ENCODE measurements around the gene RTKN.
"Not testable (repeated sequence)": the region's sequence is repeated elsewhere in the genome, so short reads cannot be mapped to it uniquely, and the experiment has no call there.

RTKN gene

DNA sequence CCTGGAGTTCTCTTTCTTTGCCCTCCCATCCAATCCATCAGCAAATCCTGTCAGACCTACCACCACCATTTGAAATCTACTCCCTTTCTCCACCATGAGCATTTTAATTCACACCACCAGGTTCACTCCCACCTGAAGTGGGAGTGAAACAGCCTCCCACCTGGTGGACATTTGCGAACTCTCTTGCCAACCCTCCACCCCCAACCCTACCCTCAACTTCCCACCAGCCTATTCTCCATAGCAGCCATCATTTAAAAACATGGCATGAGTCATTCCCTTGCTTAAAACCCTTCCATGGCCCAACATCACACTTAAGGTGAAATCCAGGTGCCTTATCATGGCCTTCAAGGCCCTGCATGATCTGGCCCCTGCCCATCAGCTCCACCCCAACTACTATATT lies 3.5 kb downstream of the RTKN start:
- DNase-seq, result no peak

DNA sequence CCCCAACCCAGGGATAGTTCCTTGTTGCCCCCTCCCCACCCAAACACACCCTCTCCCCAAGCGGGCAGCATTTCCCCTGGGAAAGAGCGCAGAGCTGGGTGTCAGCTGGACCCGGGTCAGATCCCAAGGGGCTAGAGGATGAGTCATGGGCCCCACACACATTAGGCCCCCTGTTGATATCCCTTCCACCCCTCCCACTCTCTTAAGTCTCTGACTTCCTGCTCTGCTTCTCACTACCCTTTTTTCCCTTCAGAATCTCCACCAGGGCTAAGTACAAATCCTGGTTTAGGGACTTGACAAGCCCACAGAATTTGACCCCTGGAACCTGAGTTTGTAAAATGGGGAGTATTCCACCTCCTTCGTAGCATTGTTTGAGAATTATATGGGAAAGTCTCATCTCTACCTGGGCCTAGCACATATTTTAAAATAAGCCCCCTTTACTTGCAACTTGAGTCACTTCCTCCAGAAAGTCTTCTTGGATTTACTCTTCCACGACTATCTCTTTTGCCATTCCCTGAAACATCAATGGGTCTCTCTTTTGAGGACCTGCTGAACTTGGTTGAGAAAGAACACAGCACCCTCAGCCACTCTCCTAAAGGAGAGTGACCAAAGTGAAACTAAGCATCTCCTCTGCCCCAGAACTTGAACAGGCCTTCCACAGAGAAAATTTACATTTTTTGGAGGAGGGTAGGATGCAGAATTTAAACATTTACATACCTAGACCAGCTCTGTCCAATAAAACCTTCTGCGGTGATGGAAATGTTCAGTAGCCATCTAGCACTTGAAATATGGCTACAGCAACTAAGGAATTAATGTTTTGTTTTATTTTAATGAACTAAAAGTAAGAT lies 4.7 kb downstream of the RTKN start:
- no peak for DNase-seq

DNA sequence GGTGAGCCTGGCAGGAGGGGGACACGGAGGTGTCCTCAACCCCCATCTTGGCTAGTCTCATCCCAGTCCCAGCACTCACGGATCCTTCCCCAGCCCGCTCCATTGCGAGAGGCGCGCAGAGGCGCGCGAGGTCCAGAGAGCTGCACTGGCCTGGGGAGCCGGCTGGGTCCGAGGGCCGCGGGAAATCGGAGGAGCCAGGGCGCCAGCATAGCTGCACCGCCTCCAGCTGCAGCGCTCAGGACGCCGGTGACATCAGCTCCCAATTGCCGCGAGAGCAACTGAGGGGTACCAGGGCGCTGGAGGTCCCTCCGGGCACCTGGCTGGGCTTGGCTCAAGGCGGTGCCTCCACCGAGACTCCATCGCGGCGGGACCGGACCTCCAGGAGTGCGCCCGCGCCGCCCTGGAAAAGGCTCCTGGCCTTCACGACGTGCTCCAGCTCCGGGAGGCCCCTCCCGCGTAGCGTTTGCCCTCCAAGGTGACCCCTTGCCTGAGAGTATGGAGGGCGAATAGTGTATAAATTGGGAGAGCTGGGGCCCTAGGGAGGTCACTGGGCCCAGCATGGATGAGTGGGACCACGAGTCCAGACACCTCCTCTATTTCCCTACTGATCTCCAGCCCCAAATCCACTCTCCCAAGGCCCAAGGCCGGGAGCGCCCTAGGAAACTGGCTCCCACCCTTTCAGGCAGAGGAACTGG lies 5.5 kb downstream of the RTKN start:
- DNase-seq, result no peak

DNA sequence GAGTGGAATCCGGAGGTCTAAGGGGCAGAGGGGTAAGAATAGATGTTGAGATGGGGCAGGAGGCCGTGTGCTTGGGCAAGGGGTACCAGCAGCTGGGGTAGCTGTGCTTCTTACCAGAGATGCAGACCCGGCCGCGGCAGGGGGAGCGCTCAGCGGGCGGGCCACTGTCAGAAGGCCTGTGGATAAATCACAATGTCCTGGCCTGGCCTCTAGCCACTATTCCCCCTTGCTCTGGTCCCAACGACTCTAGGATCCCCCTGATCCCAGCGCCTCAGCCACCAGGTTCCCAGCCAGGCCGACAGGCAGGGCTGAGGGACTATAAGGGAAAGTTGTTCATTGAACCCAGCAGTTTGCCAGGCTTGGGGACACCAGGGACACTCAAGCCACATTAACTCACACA lies 11.2 kb downstream of the RTKN start:
- DNase-seq, result no peak

DNA sequence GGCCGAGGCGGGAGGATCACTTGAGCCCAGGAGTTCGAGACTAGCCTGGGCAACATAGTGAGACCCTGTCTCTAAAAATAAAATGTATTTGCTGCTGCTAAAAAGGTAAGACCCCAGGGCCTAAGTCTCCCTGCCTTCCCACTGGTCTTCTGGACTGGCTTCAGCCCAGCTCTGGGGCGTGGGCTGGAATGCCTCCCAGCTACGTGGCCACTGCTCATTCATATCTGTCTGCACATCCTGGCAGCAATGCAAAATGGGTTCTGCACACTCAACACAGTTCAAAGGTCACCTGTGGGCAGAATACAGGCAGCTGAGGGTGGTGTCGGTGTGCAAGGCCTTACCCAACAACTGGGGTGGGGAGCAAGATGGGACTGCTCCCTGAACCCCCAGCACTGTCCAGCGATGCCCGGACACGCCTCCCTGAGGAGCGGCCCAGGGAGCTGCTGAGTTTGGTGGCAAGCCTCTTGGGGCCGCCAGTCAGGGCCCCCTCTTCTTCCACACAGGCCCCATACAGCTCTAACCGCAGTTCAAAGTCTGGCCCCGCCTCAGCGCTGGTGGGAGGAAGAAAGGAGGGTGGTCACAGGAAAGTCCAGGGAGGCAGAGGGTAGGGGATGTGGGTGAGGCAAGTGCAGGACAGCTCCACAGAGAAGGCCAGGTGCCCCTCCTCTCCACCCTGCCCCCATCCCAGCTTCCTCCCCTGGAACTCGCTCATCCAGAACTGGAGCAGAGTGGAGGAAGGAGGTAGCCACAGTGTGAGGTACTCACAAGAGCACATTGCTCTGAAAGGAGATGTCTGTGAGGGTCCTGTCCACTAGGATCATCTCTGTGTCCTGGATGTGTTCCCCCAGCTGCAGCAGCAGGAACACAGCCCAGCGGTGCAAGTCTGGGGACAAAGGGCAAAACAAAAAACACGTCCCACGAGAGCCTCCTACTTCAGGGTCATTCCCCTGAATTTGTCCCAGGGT lies 12.0 kb downstream of the RTKN start:
- DNase-seq, result no peak

DNA sequence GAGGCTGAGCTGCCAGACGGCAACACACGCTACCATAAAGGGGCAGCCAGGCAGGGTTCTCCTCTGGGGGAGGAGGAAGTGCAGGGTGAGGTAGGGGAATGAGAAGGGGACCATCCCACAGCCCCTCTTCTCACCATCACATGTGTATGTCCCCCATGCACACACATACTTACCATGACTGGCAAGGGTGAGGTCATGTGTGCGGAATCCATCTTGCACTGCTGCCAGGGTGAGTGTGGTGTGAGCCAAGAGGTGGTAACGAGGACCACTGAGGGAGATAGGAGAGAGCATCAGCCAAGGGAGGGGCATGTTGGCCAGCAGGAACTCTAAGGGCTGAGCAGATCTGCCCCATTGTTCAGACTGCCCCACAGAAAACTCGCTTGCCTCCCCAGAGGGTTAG lies 13.1 kb downstream of the RTKN start:
- DNase-seq, result no peak

DNA sequence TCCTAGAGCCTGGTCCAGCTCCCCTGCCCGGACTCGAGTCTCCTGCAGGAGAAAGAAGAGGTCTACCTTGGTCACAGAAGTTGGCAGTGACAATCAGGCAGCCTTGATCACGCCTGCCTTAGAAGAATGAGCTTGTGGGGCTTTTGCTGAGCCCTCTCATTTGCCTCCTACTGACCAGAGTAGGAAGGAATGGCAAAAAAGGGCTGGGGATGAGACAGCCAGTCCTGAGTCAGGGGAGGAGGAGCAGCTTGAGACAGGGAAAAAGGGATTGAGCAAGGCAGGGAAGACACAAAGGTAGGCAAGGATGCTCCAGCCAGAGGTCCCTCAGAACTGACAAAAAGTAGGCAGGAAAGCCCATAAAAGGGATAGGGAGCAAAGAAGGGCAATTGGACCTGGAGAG lies 14.2 kb downstream of the RTKN start:
- no peak for DNase-seq

DNA sequence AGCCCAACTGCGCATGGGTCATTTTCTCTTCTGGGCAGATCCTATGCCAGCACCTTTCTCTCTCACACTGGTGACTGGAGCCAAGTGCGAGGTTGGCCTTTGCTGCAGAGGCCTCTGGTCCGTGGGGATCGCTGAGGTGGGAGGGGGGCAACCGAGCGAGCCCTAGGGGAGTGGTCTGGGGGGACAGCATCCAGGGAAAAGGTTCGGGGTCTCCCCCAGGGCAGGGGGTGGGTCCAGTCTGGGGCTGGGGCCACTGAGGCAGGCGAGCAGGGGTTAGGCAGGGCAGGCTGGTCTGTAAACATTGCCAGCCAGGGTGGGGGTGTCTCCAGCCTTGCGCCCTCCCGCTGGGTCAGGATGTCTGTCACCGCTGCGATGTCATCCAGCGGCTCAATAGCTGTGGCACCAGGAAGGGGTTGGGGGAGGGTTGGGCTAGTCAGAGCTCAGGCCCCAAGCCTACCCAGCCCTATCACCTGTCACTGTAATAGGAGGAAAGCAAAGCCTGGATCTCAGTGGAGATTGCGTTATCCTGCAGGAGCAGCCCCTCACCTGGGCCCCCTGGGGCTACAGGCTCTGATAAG lies 15.5 kb downstream of the RTKN start:
- DNase-seq, result no peak

DNA sequence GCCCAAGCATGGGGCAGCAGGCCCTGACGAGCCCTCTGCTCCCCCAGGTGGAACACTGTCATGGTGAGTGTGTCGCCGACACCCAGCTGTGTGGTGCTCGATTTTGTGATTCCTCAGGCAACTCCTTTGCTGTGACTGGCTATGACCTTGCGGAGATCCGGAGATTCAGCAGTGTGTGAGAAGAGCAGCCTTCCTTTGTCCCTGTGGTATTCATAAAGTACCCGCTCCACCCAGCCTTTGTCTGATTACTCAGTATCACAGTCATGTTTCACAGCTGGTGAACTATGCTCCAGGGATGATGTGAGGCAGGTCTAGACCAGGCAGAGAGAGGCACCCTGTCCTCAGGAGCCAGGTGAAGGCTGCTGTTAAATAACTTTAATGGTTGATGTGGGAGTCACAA lies 16.2 kb downstream of the RTKN start:
- no peak for DNase-seq

DNA sequence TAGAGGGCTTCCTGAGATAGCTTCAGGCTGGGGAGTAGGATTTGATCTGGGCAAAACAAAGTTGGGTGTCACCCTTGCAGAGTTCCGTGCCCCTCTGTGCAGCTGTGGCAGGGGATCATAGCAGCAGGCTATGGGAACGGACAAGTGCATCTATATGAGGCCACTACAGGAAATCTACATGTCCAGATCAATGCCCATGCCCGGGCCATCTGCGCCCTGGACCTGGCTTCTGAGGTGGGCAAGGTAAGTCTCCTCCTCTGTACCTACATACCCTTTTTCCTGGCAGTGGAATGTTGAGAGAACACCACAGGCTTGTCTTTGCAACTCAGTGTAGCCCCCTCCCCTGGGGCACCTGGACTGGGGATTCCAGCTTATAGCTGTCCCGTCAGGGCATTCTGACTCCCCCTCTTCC lies 16.7 kb downstream of the RTKN start:
- no peak for DNase-seq

DNA sequence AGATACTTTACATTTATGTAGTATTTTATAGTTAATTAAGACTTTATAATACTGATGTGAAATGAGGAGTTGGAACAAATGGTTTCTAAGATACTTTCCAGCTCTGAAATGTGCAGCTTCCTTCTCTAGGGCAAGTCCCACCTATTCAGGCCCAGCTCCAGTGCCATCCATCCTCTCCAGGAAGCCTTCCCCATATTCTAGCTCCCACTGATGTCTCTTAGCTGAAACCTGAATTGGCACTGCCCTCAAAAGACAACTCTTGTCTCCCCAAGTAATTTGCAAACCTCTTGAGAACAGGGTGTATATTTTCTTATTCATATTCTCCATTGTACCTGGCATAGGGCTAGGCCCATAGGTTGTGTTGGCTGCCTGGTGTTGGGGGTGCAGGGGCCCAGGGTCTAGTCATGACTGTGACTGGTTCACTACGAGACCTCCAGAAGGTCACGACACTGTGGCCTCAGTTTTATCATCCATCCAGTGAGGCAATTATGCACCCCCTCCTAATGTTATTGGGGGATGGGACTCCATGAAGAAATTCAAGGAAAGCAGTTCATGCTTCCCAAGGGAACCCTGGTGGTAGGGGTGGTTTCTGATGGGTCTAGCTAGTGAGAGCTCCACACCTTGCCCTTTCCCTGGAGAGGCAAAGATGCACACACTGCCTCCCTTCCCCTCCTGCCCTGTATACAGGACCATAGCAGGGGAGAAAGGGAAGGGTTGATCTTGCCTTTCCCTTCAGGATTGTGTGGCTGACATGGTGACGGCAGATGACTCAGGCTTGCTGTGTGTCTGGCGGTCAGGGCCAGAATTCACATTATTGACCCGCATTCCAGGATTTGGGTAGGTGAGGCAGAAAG lies 17.4 kb downstream of the RTKN start:
- no peak for DNase-seq

DNA sequence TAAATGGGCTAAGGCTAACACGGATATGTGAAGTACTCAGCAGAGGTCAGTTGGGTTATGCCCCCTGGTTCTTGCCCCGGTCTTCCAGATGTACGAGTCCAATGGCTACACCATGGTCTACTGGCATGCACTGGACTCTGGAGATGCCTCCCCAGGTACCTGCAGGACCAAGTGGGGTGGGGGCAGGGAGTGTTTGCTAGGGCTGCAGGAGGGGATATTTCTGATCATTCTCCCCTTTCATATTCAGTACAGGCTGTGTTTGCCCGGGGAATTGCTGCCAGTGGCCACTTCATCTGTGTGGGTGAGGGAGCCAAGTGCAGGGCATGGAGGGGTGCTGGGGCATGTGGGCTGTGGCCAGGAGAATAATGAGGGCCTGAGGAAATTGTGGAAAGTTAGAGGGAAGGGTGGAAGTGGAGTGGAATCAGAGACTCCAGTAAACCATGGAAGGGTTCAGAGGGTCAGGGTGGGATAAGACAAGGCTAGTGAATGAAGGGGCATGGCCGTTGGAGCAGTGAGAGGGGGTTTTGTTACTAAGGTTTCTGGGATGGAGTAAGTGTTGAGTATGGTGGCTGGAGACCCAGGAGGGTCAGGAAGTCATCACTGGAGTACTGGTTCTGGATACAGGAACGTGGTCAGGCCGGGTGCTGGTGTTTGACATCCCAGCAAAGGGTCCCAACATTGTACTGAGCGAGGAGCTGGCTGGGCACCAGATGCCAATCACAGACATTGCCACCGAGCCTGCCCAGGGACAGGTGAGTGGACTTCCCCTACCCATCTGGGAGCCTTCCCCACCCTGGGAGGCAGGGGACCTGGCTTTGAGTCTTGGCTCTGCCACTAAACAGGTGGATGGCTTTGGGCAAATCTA lies 18.3 kb downstream of the RTKN start:
- no peak for DNase-seq

DNA sequence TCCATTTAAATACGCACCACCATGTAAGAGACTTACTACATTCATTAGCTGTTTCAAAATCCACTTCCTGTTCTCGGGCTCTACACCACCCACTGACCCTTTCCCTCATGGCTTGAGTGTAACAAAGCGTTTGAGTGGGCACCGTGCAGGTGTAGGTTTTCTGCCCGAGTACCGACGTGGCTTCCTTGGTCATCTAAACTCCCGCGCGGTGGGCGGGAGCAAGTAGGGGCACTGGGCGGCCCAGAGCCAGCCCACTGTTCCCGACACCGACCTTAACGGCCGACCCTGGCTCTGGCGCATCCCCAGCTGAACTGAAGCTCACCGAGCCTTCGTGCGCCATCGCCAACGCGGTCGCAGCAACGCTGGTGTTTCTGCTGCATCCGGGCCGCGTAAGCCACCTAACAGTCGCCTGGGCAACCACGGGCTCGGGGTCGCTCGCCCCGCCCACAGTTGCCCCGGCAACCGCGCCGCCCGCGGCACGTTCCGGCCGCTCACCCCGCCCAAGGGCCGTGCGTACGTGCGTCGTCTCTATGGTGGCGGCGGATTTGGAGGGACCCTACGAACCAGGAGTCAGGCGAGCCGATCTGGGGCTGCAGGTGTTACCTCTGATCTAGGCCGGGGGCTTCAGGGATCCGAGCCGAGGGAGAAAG lies 20.4 kb downstream of the RTKN start, which contains the start of the genes C2orf81 and WDR54:
C2orf81 (minus strand) TSS at position 399 of the 650 bp plus-strand sequence; CDS start at position 340, 59 bp downstream.
WDR54 (plus strand) TSS at position 510 of the 650 bp plus-strand sequence. CDS start 424 bp downstream, outside the sequence.
- DNase-seq, result peak; percentile 78

DNA sequence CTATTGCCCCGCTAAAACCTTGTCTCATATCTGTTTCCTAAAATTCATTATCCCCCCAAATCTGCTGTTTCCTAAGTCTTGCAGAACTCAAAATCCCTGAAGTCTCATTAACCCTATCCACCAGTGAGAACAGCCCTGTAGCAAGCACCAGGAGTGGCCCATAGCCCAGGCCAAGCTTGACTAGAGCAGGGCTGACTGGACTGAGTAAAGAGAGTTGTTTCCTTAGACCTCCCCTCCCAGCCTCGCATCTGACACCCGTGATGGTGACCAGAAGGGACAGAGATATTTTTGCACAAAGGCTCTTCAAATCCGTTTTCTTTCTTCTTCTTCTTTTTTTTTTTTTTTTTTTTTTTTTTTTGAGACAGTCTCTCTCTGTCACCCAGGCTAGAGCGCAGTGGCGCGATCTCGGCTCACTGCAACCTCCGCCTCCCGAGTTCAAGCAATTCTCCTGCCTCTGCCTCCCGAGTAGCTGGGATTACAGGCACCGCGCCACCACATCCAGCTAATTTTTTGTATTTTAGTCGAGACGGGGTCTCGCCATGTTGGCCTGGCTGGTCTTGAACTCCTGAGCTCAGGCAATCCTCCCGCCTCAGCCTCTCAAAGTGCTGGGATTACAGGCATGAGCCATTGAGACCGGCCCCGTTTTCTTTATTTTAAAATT lies 21.2 kb downstream of the RTKN start:
- DNase-seq, result not testable (repeated sequence)

DNA sequence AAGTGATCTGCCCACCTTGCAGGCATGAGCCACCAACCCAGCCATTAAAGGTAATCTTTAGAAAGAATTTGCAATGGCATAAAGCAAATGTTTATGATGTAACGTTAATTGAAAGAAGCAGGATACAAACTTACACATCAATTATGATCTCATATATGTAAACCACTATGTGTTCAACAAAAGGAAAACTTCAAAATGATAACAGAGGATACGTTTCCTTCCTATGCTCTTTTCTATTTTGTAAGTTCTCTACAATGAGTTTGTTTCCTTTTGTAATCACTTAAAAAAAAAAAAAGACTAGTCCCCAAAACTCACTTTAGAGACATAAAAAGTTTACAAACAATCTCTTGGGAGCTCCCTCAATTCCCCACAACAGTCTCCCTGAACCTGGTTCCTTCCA lies 21.7 kb downstream of the RTKN start:
- DNase-seq, result no peak

DNA sequence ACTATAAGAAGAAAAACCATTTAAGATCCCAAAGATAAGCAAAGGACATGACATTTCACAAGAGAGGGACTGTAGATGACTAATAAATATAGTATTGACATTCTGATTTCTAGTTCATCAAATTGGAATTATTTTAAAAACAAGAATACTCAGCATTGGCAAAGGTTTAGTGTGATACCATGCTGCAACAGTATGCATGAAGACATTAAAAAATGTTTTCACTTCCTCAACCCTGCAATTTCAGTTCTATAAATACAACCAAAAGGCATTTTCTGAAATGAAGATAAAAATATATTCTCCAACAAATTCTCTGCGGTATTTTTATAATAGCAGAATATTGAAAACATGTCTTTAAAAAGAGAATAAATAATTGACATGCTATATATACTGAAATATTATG lies 22.4 kb downstream of the RTKN start:
- peak; percentile 51 for DNase-seq

DNA sequence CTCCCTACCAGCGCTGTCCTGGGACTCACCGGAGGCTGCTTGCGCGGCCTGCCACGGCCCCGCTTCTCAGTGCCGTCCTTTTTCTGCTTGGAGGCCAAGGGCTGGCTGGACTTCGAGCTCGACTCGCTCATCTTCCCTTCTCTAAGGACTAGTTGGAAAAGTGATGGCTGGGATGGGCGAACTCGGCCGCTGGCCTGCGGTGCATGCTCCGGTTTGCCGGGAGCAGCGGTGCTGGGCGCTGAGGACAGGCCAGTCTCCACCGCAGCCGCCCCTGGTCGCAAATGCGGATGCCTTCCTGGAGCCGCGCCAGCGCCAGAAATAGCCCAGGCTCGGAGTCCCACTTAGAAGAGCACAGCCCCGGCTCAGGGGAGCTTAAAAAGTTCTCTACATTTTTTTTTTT lies 23.4 kb downstream of the RTKN start:
- no peak for DNase-seq

DNA sequence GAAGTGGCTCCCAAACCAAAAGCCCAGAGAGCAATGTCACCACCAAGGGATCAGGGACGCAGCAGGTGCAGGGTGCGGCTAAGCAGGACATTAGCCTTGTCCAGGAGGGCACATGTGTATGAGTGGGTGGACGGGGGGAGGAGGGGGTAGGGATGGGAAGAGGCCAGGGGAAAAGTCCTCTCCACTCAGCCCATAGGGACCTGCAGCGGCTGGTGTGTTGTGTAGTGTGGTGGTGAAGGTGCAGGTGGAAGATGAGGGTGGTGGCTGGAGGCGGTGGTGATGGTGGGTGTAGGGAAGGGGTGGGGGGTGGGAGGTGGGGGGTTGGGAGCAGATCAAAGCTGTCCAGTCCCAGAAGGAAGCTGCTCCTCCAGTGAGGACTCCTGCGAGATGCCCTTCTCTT lies 24.0 kb downstream of the RTKN start:
- no peak for DNase-seq

DNA sequence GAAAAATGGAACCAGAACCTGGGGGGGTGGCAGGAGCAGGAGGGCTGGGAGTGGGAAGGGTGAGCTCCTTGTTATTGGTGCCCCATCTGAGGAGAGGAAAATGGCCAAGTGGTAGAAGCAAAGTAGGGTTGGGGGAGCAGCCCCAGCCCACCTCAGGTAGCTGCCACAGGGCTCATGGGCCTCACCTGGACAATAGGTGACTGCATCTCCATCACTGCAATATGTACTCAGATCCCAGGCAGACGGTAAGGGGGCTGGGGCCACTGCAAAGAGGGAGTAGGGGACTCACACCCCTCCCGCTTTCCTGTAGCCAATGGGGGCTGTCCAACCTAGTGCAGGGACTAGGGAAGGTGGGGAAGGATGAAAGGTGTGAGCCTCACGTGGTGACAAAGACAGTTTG lies 24.5 kb downstream of the RTKN start:
- DNase-seq, result no peak

DNA sequence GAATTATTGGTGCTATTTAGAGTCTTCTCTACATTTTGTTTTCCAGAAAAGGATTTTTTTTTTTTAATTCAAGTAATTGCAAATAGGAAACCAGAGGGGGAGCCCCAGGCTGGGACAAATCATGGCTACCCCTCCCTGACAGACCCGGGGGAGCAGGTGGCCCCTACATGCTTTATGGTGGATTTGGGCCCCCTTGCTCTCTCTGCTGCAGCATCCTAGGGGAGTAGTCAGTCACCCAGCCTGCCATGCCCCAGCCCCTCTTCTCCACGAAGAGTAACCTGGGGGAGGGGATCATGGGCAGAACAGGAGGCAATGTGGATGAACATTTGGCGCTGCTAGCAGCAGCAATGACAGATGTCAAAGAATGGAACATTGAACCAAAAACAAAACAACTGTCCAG lies 25.0 kb downstream of the RTKN start:
- no peak for DNase-seq

Data from suppressor macrophage treated with lipopolysaccharide for 4 hours (primary cell).